Measurements from ENCODE around the gene KCNK2. TPM values are rescaled to one million over a fixed set of nuclear protein-coding genes. Genes with fewer than 3 reads are reported as not detected.

KCNK2 gene
- total RNA-seq, 2 experiments from 2014 or later, result not detected

- no peak overlapping the region for H3K4me3 Mint-ChIP-seq
- intact Hi-C loops (cut with micrococcal nuclease), result no loop called here
- H3K9me3 Mint-ChIP-seq, result no peaks in the 10 kb centered on the region
- H3K36me3 Mint-ChIP-seq (ENCODE audit: low read depth), result no peaks in the 10 kb centered on the region
- H3K27ac Mint-ChIP-seq, result no peak overlapping the region
- H3K27me3 Mint-ChIP-seq (ENCODE audit: low read depth), result peaks cover 14% of the 10 kb centered on the region
- CTCF ChIA-PET, result no interaction called here
- no peaks in the 10 kb centered on the region for H3K4me1 Mint-ChIP-seq (ENCODE audit: low read depth)
- no peak for DNase-seq
These were observed 18.2 kb upstream of the KCNK2 start for GRCh38 chr1:215064327-215064726.

- intact Hi-C loops (cut with micrococcal nuclease), result no loop called here
- peaks cover 10% of the 10 kb centered on the region for H3K27me3 Mint-ChIP-seq (ENCODE audit: low read depth)
- CTCF ChIA-PET, result no interaction called here
- no peak for DNase-seq
- H3K36me3 Mint-ChIP-seq (ENCODE audit: low read depth), result no peaks in the 10 kb centered on the region
- H3K4me1 Mint-ChIP-seq (ENCODE audit: low read depth), result no peaks in the 10 kb centered on the region
- H3K4me3 Mint-ChIP-seq, result no peak overlapping the region
- H3K27ac Mint-ChIP-seq, result no peak overlapping the region
- no peaks in the 10 kb centered on the region for H3K9me3 Mint-ChIP-seq
These were observed 11.5 kb upstream of the KCNK2 start for GRCh38 chr1:215071078-215071477.

GRCh38 chr1:215076322-215076721 lies 6.2 kb upstream of the KCNK2 start:
- Mint-ChIP-seq H3K27me3 (ENCODE audit: low read depth) (peaks cover 26% of the 10 kb centered on the region), H3K27ac (no peak overlapping the region), H3K9me3 (no peaks in the 10 kb centered on the region), H3K36me3 (ENCODE audit: low read depth) (no peaks in the 10 kb centered on the region), H3K4me3 (no peak overlapping the region), H3K4me1 (ENCODE audit: low read depth) (peaks cover 3% of the 10 kb centered on the region)
- intact Hi-C loops (cut with micrococcal nuclease), result no loop called here
- CTCF ChIA-PET, result no interaction called here
- DNase-seq, result peak; percentile 23

GRCh38 chr1:215079456-215079855 lies 3.1 kb upstream of the KCNK2 start:
- Mint-ChIP-seq H3K9me3 (no peaks in the 10 kb centered on the region), H3K4me1 (ENCODE audit: low read depth) (peaks cover 16% of the 10 kb centered on the region), H3K36me3 (ENCODE audit: low read depth) (no peaks in the 10 kb centered on the region), H3K4me3 (no peak overlapping the region), H3K27me3 (ENCODE audit: low read depth) (peaks cover 37% of the 10 kb centered on the region), H3K27ac (no peak overlapping the region)
- CTCF ChIA-PET, result no interaction called here
- DNase-seq, result no peak
- intact Hi-C loops (cut with micrococcal nuclease), result no loop called here

- Mint-ChIP-seq H3K9me3 (no peaks in the 10 kb centered on the region), H3K4me1 (ENCODE audit: low read depth) (peaks cover 16% of the 10 kb centered on the region), H3K36me3 (ENCODE audit: low read depth) (no peaks in the 10 kb centered on the region), H3K27me3 (ENCODE audit: low read depth) (peaks cover 57% of the 10 kb centered on the region), H3K4me3 (peak overlapping the region; percentile 51), H3K27ac (no peak overlapping the region)
- intact Hi-C loops (cut with micrococcal nuclease), result no loop called here
- CTCF ChIA-PET, result no interaction called here
- DNase-seq, result no peak
These were observed 641 bp upstream of the KCNK2 start for GRCh38 chr1:215081661-215082531.

GRCh38 chr1:215083383-215083961 lies 935 bp downstream of the KCNK2 start:
- CTCF ChIA-PET, result no interaction called here
- Mint-ChIP-seq H3K9me3 (no peaks in the 10 kb centered on the region), H3K27ac (no peak overlapping the region), H3K27me3 (ENCODE audit: low read depth) (peaks cover 64% of the 10 kb centered on the region), H3K36me3 (ENCODE audit: low read depth) (no peaks in the 10 kb centered on the region), H3K4me1 (ENCODE audit: low read depth) (peaks cover 16% of the 10 kb centered on the region), H3K4me3 (peak overlapping the region; percentile 25)
- intact Hi-C loops (cut with micrococcal nuclease), result no loop called here
- no peak for DNase-seq

- peaks cover 67% of the 10 kb centered on the region for H3K27me3 Mint-ChIP-seq (ENCODE audit: low read depth)
- no peak for DNase-seq
These were observed 2.1 kb downstream of the KCNK2 start for GRCh38 chr1:215084621-215085020.

GRCh38 chr1:215087603-215088002 lies 5.1 kb downstream of the KCNK2 start:
- DNase-seq, result no peak
- Mint-ChIP-seq H3K36me3 (ENCODE audit: low read depth) (no peaks in the 10 kb centered on the region), H3K4me1 (ENCODE audit: low read depth) (peaks cover 4% of the 10 kb centered on the region), H3K27ac (no peak overlapping the region), H3K9me3 (no peaks in the 10 kb centered on the region), H3K27me3 (ENCODE audit: low read depth) (peaks cover 60% of the 10 kb centered on the region), H3K4me3 (no peak overlapping the region)
- intact Hi-C loops (cut with micrococcal nuclease), result no loop called here
- CTCF ChIA-PET, result no interaction called here

More at GRCh38 chr1:215084621-215085020, 2.1 kb downstream of the KCNK2 start:
- CTCF ChIA-PET, result interaction anchor here (1.0 kb wide), 1 partner anchor 222 kb away, joined by 3 read pairs; no protein-coding TSS in a partner anchor
- Mint-ChIP-seq H3K4me3 (no peak overlapping the region), H3K9me3 (no peaks in the 10 kb centered on the region), H3K36me3 (ENCODE audit: low read depth) (no peaks in the 10 kb centered on the region), H3K4me1 (ENCODE audit: low read depth) (peaks cover 16% of the 10 kb centered on the region), H3K27ac (no peak overlapping the region)
- intact Hi-C loops (cut with micrococcal nuclease), result no loop called here

- CTCF ChIA-PET, result no interaction called here
- no peak overlapping the region for H3K4me3 Mint-ChIP-seq
- H3K27ac Mint-ChIP-seq, result no peak overlapping the region
These were observed 11.8 kb downstream of the KCNK2 start for GRCh38 chr1:215094381-215094780.

GRCh38 chr1:215095524-215095923 lies 13.0 kb downstream of the KCNK2 start:
- Mint-ChIP-seq H3K27me3 (ENCODE audit: low read depth) (peaks cover 19% of the 10 kb centered on the region), H3K27ac (no peak overlapping the region), H3K9me3 (no peaks in the 10 kb centered on the region), H3K4me3 (no peak overlapping the region), H3K4me1 (ENCODE audit: low read depth) (no peaks in the 10 kb centered on the region), H3K36me3 (ENCODE audit: low read depth) (no peaks in the 10 kb centered on the region)
- CTCF ChIA-PET, result no interaction called here
- intact Hi-C loops (cut with micrococcal nuclease), result no loop called here
- DNase-seq, result no peak

More at GRCh38 chr1:215094381-215094780, 11.8 kb downstream of the KCNK2 start:
- intact Hi-C loops (cut with micrococcal nuclease), result no loop called here
- Mint-ChIP-seq H3K4me1 (ENCODE audit: low read depth) (no peaks in the 10 kb centered on the region), H3K9me3 (no peaks in the 10 kb centered on the region), H3K36me3 (ENCODE audit: low read depth) (no peaks in the 10 kb centered on the region), H3K27me3 (ENCODE audit: low read depth) (peaks cover 18% of the 10 kb centered on the region)
- no peak for DNase-seq

- Mint-ChIP-seq H3K27me3 (ENCODE audit: low read depth) (peaks cover 10% of the 10 kb centered on the region), H3K27ac (no peak overlapping the region), H3K9me3 (no peaks in the 10 kb centered on the region), H3K4me3 (no peak overlapping the region), H3K36me3 (ENCODE audit: low read depth) (no peaks in the 10 kb centered on the region), H3K4me1 (ENCODE audit: low read depth) (no peaks in the 10 kb centered on the region)
- DNase-seq, result no peak
- intact Hi-C loops (cut with micrococcal nuclease), result no loop called here
- CTCF ChIA-PET, result no interaction called here
These were observed 19.0 kb downstream of the KCNK2 start for GRCh38 chr1:215101511-215101910.

GRCh38 chr1:215104283-215104682 lies 21.7 kb downstream of the KCNK2 start:
- H3K27ac Mint-ChIP-seq, result no peak overlapping the region
- CTCF ChIA-PET, result no interaction called here
- no peak overlapping the region for H3K4me3 Mint-ChIP-seq
- peaks cover 10% of the 10 kb centered on the region for H3K27me3 Mint-ChIP-seq (ENCODE audit: low read depth)
- H3K4me1 Mint-ChIP-seq (ENCODE audit: low read depth), result no peaks in the 10 kb centered on the region
- no peaks in the 10 kb centered on the region for H3K9me3 Mint-ChIP-seq
- H3K36me3 Mint-ChIP-seq (ENCODE audit: low read depth), result no peaks in the 10 kb centered on the region
- DNase-seq, result no peak
- intact Hi-C loops (cut with micrococcal nuclease), result no loop called here

GRCh38 chr1:215106067-215106466 lies 23.5 kb downstream of the KCNK2 start:
- Mint-ChIP-seq H3K27ac (no peak overlapping the region), H3K27me3 (ENCODE audit: low read depth) (peaks cover 8% of the 10 kb centered on the region), H3K9me3 (no peaks in the 10 kb centered on the region), H3K4me1 (ENCODE audit: low read depth) (no peaks in the 10 kb centered on the region), H3K36me3 (ENCODE audit: low read depth) (no peaks in the 10 kb centered on the region), H3K4me3 (no peak overlapping the region)
- intact Hi-C loops (cut with micrococcal nuclease), result no loop called here
- CTCF ChIA-PET, result no interaction called here
- no peak for DNase-seq
